ENCODE measurements around the gene HS1BP3.

Gene HS1BP3

DNA sequence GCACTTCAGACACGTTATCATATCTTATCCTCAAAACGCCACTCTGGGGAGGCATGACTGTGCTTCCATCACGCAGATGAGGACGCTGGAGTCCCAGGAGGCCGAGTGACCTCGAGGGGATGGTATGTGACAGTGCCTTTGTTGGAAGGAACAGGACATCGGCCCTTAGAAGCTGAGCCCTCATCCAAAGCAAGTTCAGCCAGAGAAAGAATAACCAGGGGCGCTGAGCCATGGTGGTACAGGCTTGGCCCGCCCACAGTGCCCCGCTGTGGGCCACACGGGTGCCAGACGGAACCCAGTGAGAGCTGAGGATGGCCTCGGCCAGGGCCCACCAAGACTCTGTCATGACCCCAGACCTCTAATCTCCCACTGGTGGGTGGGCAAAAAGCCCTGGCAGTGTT, 31.3 kb downstream of the HS1BP3 start:
- DNase-seq (ENCODE audit: low read depth in 2 of 2, low spot score in 1 of 2), result no peak

DNA sequence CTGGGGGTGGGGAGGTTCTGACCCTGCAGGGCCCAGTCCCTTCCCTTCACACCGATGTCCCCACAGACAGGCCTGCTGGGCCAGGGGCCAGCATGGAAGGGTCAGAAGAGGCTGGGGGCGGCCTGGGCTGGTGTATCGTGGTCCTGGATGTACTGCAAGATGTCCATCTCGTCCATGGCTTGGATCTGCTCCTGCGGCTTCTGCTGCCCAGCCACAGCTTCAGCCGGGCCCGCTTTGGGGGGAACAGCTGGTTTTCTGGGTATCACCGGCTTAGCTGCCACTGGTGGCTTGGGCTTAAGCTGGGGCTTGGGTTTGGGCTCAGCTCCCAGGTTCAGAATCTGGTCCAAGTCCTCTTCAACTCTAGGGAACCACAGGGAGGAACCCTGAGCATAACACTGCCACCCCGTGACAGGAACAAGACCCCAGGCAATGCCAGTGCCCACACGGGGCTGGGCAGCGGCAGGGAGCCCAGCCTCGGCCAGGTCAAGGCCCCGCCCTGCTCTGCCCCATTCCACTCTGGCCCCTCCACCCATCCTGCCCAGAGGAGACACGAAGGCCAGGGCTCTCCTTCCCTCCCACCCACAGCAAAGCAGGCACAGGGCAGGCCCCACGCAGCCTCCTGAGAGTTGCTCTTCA, 31.9 kb downstream of the HS1BP3 start:
- no peak for DNase-seq (ENCODE audit: low read depth in 2 of 2, low spot score in 1 of 2)

DNA sequence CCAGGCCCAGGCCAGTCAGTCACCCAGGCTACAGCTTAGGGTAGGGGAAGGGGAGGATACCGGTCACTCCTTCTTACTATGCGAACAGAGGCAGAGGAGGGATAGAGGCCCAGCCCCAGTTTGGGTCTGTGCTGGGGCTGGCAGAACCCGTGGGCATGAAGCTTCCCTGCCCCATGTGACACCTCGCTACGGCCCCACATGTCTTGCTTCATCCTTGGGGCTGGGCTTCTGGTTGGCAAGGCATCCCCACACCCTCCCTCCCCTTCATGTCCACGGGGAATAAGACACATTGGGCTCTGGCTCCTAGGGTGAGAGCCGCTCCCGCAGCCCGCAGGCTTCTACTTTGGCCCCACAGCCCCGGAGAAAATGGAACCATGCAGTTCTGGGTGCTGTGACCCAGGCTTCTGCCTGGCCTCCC, 32.4 kb downstream of the HS1BP3 start:
- DNase-seq (ENCODE audit: low read depth in 2 of 2, low spot score in 1 of 2), result no peak

DNA sequence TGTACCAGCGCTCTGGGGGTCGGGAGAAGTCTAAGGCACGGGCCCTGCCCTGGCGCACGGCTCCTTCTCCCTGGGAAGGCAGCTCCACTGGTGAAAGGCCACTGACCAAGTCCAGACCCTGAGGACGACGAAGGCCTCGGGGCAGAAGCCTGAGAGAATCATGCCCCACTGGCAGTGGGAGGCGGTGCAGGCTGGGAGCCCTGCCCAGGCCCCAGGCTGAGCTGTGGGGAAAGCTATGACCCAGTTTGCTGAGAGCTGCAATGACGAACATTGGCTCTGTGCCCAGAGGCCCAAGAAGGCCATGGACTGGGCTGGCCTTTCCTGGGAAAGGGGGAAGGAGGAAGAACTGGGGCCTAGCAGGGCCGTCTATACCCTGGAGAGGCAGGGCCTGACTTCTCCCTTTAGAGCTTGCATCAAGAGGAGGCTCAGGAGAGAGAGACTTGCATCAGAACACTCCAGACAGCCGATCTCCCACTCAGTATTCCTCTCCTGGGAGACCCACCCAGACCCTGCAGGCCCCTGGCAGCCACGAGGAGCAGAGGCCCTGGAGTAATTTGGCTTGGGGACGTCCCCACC, 32.9 kb downstream of the HS1BP3 start:
- DNase-seq (ENCODE audit: low read depth in 2 of 2, low spot score in 1 of 2), result no peak

DNA sequence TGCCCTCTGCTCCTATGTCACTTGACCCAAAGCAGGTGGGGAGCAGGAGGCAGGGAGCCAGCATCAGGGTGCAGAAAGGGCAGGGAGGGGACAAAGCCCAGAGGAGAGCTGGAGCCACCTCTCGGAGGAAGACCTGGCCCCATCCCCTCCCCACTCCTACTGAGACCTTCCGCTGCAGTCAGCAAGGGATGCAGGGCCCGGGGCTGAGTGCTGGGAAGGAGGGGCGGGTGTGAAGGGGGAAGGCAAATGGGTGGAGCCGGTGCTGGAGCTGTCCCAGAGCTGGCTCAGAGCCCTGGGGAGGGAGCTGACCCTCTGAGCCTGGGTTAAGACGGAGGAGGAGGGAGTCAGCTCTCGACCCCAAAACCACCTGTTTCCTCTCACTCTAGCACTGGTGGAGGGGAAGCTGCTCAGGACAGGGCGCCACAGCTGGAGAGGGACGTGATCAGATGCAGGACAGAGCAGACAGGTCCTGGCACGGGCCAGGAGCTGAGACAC, 33.8 kb downstream of the HS1BP3 start:
- no peak for DNase-seq (ENCODE audit: low read depth in 2 of 2, low spot score in 1 of 2)

DNA sequence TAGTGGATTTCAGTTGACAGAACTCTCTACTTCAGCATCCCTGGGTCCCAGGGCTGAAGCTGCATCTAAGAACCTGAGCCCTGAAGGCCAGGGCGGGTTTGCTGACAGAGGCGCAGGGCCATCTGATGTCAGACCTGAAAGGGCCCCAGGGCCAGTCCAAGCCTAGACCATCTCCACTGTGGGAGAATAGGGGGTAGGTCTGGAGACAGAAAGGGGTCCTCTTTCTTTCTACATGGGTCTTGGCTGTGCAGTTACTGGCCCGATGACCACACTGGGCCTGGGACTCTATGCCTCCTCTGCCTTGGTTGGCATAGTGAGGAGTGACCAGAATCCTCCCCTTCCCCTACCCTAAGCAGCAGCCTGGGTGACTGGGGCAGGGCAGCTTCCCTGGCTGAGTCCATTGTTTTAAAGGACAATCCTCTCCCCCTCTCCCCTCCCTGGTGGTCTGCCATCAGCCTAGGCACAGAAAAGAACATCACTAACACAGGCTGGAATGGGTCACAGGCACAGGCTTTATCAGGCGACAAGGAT, 34.5 kb downstream of the HS1BP3 start:
- DNase-seq (ENCODE audit: low read depth in 2 of 2, low spot score in 1 of 2), result no peak

DNA sequence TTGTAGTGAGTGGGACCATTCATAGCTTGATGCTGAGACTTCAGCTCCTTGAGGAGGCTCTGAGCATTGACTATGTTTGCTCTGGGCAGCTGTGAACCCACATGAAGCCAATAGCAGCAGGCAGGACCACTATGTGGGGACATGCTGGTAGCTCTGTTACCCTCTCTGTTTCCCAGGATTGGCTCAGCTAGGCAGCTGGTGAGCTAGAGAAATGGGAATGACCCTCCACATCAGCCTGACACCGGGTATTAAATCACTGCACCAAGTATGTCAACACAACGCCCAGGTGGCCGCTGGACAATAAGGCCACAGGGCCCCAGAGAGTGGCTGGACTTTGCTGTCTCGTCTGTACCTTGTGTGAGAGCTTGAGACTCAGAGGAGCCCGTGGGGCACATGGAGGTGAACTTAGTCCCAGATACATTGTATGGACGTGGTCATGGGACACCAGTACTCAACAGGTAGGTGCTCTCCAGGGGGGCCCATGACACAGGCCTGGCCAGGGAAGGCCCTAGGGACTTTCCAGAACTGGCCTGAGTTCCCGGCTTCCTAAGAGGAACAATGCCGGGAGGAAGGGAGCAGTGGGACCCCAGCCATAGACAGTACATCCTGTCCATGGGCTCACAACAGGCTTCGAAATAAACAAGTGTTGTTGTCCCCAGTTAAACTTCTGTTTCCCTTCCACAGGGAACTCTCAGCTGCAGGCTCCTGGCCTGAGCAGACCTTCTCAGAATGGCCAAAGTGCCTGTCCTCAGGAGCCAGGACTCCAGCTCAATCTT, 35.2 kb downstream of the HS1BP3 start:
- DNase-seq (ENCODE audit: low read depth in 2 of 2, low spot score in 1 of 2), result no peak

DNA sequence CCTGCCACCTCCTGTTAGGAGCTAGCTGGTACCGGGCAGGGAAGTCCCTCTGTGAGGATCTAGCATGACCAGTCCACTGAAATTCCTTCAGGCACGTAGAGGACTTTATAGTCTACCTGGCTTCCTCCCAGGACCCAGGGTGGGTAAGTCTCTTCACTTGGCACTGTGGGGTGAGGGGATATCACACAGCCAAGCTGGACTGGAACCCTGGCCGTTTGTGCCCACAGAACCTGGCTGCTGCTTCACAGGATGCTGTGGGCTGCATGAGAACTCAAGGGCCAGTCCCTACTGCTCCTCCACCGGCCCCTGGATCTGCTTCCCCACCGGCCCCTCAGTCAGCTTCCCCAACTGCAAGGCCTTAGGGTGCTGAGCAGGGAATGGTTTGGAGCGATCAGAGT, 35.8 kb downstream of the HS1BP3 start:
- no peak for DNase-seq (ENCODE audit: low read depth in 2 of 2, low spot score in 1 of 2)

DNA sequence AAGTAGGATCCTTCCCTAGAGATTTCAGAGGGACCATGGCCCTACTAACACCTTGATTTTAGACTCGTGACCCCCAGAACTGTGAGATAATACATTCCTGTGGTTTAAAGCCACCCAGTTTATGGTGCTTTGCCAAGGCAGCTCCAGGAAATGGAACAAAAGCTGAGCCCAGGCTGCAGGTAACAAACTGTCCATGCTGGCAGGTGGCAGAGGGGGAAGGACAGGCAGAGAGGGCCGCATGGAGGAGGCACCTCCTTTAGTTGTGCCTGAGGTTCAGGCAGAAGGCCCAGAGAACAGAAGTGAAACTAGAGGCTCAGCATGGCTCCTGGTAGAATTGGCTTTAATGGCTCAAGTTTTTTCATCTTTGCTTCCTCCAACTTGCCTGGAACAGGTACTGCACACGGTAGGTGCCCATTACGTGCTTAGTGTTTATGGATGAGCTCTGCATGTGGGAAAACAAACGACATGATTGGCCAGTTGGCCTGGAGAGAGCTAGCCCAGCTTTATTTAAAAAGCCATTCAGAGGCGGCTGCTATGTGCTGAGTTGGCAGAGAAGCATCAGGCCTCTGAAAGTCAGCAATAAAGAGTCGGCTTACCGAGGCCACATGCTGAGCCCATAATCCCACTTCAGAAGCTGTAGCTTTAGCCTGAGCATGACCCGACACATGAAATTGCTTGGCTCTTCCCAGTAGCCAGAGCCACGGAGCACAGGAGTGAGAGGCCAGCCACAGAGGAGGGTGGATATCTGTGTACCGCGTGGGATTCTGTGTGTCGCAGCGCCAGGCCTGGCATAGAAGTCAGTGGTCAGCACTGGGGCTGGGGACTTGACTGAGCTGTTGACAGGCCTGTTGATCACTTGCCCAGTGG, 36.5 kb downstream of the HS1BP3 start:
- DNase-seq (ENCODE audit: low read depth in 2 of 2, low spot score in 1 of 2), result no peak

DNA sequence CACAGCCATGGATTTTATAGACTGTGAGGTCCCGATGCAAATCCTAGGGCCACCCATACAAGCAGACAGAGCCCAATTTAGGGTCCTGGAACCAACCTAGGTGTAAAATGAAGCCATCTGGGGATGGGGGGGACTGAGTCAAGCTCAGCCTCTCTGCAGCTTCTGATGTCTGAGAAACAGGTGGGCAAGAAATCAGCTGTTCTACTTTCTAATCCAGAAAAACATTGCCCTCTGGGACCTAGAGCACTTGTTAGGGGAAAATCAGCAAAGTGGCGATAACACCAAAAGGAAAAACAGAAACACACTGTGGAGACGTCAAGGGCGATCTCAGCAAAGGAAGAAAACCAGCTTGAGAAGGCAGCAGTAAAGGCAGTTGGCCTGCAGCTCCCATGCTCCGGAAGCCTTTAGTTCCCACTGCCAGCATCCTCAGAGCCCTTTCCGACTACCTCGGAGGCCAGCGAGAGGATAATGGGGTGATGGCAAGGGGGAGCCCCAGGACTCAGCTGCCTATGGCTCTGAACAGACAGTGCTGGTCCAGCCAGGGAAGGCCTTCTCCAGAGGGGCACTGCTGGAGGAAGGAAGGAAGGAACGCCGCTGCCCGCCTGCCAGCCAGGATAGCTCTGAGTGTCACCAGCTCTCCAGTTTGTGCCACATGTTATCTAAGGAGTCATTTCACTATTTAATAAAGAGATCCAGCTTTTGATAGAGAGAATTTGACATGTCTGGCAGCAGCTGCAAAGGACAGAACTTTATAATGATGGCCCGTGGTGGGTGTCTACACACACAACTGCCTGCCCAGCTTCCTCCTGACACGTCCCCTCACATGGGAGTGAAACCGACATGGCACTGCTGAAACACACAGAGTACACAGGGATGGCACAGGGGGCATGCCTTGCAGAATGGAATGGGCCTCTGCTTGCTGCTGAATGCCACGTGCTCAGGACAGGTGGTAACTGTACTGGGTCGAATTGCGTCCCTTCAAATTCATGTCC, 37.7 kb downstream of the HS1BP3 start:
- no peak for DNase-seq (ENCODE audit: low read depth in 2 of 2, low spot score in 1 of 2)

DNA sequence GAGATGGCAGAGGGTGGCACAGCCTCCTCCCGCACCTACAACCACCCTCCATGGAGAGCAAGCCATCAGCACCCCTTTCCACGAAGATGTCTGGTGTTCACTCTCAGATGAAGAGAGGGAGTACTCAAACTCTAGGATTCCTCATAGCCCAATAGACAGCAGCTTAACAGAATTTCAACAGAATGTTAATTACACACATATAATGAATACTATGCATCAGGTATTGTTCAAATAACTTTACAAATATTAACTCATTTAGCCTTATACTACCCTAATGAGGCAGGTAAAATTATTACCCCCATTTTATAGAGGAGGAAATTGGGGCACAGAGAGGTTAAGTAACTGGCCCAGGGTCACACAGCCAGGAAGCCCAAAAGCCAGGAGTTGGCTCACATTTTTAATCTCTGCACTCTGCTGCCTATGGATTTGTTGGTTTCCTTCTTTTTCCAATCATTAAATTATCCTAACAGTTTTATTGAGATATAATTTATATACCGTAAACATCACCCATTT, 39.0 kb downstream of the HS1BP3 start:
- no peak for DNase-seq (ENCODE audit: low read depth in 2 of 2, low spot score in 1 of 2)

DNA sequence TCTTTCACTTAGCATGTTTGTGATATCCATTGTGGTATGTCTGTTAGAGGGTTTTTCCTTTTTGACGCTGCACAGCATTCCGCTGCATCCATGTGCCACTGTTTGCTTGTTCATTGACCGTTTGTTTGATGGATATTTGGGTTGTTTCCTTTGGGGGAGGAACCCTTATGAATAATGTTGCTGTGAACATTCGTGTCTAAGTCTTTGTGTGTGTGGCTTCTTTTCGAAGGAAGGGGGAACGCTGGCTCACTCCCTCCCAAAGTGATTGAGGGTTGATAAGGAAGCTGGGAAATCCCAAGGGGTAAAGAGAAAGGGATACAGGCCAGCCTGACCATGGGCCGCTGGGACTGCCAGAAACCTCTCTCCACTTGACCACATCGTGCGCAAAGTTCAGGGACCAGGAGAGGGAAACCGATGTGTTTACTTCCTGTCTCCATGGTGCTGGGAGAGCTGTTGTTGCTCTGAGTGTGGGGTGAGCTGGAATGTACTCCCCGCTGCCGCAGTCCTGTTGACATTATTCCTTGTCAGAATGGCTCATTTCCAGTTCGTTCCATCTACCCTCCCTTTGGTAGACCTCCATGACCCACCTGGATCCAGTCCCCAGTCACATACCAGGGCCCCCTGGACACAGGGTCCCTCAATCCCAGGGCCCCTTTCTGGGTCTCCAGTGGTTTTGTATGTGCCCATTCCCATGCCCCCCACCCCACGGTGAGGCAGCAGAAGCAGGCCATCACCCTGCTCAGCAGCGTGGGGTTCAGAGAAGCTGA, 39.6 kb downstream of the HS1BP3 start:
- no peak for DNase-seq (ENCODE audit: low read depth in 2 of 2, low spot score in 1 of 2)

DNA sequence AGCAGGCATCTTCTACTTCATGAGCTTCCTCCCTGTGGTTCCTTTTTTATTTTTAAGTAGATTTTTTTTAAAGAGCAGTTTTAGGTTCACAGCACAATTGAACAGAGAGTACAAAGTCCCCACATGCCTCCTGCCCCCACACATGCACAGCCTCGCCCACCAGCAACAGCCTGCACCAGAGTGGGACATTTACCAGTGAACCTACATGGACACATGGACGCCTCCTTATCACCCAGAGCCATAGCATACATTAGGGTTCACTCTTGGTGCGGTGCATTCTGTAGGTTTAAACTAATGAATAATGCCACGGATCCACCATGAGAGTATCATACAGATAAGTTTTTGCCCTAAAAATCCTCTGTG, 40.9 kb downstream of the HS1BP3 start:
- DNase-seq (ENCODE audit: low read depth in 2 of 2, low spot score in 1 of 2), result no peak

DNA sequence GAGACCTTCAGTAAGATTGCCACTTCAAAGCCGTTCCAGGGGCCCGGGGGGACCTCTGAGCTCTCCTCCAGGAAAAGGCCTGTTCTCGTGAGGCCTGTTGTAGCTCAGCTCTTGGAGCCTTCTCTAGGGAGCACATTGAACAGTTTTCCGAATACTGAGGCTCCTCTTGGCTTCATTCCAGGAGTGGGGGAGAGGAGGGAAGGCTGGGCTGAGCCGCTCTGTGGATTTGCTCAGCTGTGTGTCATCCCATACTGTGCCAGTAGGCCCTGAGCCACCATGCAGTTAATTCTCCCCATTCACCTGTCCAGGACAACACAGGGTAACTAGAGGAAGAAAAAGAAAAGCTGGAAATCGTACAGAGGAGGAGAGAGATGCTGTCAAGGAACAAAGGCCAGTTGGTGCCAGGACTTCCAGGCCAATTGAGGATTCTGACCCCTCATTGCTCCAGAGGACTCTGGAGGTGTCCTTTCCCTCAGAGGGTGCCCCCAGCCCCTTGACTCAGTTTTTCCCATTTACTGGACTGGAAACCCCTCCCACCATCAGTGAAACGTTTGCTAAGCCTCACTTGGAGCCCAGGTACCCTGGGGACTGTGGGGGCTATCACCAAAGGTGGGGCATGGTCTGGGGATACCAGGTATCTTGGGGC, 41.4 kb downstream of the HS1BP3 start:
- no peak for DNase-seq (ENCODE audit: low read depth in 2 of 2, low spot score in 1 of 2)

DNA sequence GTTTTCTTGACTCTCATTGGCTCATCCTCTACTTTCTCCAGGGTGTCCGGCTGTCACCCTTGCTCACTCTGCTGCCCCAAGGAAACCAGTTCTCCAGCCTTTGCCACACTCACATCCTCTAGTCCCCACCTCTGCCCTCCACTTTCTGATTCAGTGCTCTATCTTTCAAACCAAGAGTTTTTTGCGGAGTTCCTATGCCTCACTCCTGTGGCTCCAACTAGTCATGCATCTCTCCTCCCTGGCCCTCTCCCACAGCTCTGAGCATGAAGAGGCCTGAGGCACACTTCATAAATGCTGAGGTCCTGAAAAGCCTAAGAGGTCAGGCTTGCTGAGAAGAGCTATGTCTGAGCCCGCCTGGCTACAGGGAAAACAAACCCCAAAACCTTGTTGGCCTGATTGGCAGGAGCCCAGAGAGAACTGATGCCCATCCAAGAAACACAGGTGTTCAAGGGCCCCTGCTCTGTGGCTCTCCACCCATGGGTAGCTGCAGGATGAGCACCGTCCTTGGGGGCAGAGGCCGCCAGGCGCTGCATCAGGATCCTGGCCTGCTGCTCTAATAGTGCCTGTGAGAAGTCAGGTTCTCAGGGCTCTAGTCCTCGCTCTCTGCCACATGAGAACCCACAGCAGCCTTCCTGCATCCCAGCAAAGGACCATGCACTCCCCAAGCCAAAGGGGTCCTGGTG, 42.1 kb downstream of the HS1BP3 start:
- DNase-seq (ENCODE audit: low read depth in 2 of 2, low spot score in 1 of 2), result no peak

DNA sequence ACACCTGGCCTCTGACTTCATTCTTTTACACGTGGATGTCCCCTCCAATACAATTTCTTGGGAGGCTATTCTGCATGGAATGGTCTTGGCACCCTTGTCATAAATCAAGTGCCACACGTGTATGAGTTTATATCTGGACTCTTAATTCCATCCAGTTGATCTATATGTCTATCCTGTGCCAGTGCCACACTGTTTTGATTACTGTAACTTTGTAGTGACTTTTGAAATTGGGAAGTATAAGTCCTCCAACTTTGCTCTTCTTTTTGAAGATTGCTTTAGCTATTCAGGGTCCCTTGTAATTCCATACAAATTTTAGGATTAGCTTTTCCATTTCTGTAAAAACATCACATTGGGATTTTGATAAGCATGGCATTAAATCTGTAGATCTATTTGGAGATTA, 43.5 kb downstream of the HS1BP3 start:
- no peak for DNase-seq (ENCODE audit: low read depth in 2 of 2, low spot score in 1 of 2)

DNA sequence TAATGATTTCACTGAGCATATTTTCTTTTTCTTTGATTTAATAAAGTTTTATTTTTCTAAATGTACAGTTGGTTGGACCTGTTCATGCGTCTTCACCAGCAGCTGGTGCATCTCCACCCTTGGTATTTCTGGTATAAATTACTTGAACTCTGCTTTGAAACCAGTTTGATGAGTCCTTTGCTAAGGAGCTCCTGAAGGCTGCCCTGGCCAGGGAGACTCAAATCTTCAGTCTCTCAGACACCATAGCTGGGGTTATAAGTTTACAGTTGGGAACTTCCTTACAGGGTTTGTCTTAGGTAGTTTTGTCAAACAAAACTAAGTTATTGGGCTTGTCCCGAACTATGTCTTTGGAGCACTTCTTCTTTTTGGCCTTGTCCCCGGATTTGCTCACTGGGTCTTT, 44.7 kb downstream of the HS1BP3 start:
- DNase-seq (ENCODE audit: low read depth in 2 of 2, low spot score in 1 of 2), result no peak

DNA sequence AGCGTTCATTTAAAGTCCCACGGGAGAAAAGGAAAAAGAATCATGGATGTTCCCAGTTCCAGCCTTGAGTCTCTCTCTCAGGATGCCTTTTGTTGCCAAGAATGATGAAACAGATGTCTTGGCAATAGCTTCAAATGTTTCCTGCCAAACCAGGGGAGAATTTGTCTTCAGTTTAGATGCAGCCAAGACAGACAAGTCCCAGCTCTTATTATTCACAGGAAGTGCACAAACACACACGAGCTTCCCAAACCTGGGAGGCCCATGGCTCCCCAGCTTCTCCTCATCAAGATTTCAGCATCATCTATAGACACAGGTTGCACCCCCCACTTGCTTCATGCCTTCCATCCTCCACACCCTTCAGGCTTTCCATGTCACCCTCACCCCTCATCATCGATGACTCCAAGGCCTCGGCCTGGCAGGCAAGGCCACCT, 45.9 kb downstream of the HS1BP3 start:
- no peak for DNase-seq (ENCODE audit: low read depth in 2 of 2, low spot score in 1 of 2)

All from stimulated activated CD8-positive, alpha-beta memory T cell treated with anti-CD3 and anti-CD28 coated beads, Interleukin-4, amount 100 ng/mL, for 4 hours (primary cell).